ENCODE data around the gene DOCK9. TPM values are rescaled to one million over a fixed set of nuclear protein-coding genes. Genes with fewer than 3 reads are reported as not detected.

The DOCK9 gene
- total and polyA plus RNA-seq, 2 donors (not counting 3 experiments of a cell fraction or from before 2014, with no cell fraction given): 147 to 323 TPM

- CTCF ChIA-PET: interaction anchor here (0.8 to 2.0 kb wide), 7 partner anchors 10 to 60 kb away, joined by 3 to 6 read pairs (median 5); no protein-coding TSS in a partner anchor
- Histone ChIP-seq H3K36me3 (ENCODE audit: control insufficient read depth in 2 of 2, extremely low read depth in 1 of 2, insufficient read depth in 2 of 2, low read length in 2 of 2) (peaks cover 0 to 10% of the 10 kb centered on the region in 2 experiments), H3K27me3 (ENCODE audit: control insufficient read depth in 2 of 2, insufficient read depth in 2 of 2, low read length in 2 of 2) (no peaks in the 10 kb centered on the region), H3K4me2 (ENCODE audit: insufficient read depth, low read length) (peak overlapping the region; percentile 13), H3K9me3 (replicated peaks; ENCODE audit: control insufficient read depth, insufficient read depth, low read length) (no peaks in the 10 kb centered on the region), H3K4me1 (ENCODE audit: control insufficient read depth, extremely low read depth, insufficient read depth, low read length) (peaks cover 61% of the 10 kb centered on the region), H3K9ac (replicated peaks; ENCODE audit: extremely low read depth, insufficient read depth, low read length) (no peak overlapping the region), H4K20me1 (replicated peaks; ENCODE audit: control insufficient read depth, extremely low read depth, insufficient read depth, low read length) (no peaks in the 10 kb centered on the region), H3K27ac (ENCODE audit: insufficient read depth, low read depth, low read length) (no peak overlapping the region), H3K9me1 (replicated peaks; ENCODE audit: control insufficient read depth, extremely low read depth, insufficient read depth, low read length) (no peaks in the 10 kb centered on the region), H3K4me3 (replicated peaks in 1 of 3; ENCODE audit: insufficient read depth in 1 of 3, low read depth in 1 of 3, low read length in 3 of 3) (no peak overlapping the region), H2AFZ (ENCODE audit: low read depth, low read length) (no peak overlapping the region), H3K79me2 (ENCODE audit: control insufficient read depth, insufficient read depth, low read length) (peaks cover 89% of the 10 kb centered on the region)
- intact Hi-C loops (cut with micrococcal nuclease) (no loop called here), dilution Hi-C loops (cut with MboI; ENCODE audit: extremely low pct_ligation_motif_present, low sequenced_read_pairs) (no loop called here)
- no peak for TF ChIP-seq CTCF (IDR thresholded peaks at IDR 0.05; ENCODE audit: extremely low read depth in 1 of 2, insufficient read depth in 1 of 2, low read depth in 1 of 2, low read length in 2 of 2)
- TF ChIP-seq MAX (IDR thresholded peaks at IDR 0.05; ENCODE audit: insufficient read depth, insufficient read length): no peak
- TF ChIP-seq FOS (IDR thresholded peaks at IDR 0.05; ENCODE audit: borderline replicate concordance, insufficient read depth, low read length): no peak
- TF ChIP-seq POLR2A (IDR thresholded peaks at IDR 0.05; ENCODE audit: low read depth, low read length): no peak
- no peak for TF ChIP-seq GATA2 (IDR thresholded peaks at IDR 0.05; ENCODE audit: insufficient read depth, insufficient read length, low read depth, low read length)
- TF ChIP-seq MYC (IDR thresholded peaks at IDR 0.05; ENCODE audit: low read depth, low read length): no peak
- no peak for TF ChIP-seq POLR2AphosphoS5 (IDR thresholded peaks at IDR 0.05; ENCODE audit: insufficient read depth, low read depth, low read length)
- TF ChIP-seq EZH2 (IDR thresholded peaks at IDR 0.05; ENCODE audit: borderline replicate concordance, low read depth, low read length, severe bottlenecking): no peak
- TF ChIP-seq JUN (IDR thresholded peaks at IDR 0.05; ENCODE audit: borderline replicate concordance, insufficient read depth, insufficient read length, low read depth): no peak
- POLR2A ChIA-PET: interaction anchor here (0.8 kb wide), 1 partner anchor 8 kb away, joined by 4 read pairs; the partner anchor contains the start of gene DOCK9
- FAIRE-seq: no peak
- BruUV-seq (replicated peaks): no TSS peak
- DNase-seq (ENCODE audit: low read depth, low spot score): no peak
These were observed 7.5 kb downstream of the DOCK9 start for GRCh38 chr13:98970330-98970729.

All from endothelial cell of umbilical vein (primary cell).